ENCODE results near the gene CCDC149.
A peak's percentile ranks its signal among the peaks of the same experiment; 100 is the strongest.

Gene CCDC149

GRCh38 chr4:24845902-24846301, 66.9 kb downstream of the CCDC149 start:
- H3K9me3 Mint-ChIP-seq = no peaks in the 10 kb centered on the region
- no peak for TF ChIP-seq CTCF (IDR thresholded peaks at IDR 0.05; ENCODE audit: unreplicated experiment in 3 of 3)
- no peak overlapping the region for H3K4me3 Mint-ChIP-seq
- H3K36me3 Mint-ChIP-seq (ENCODE audit: low read depth) = peaks cover 5% of the 10 kb centered on the region
- H3K27ac Mint-ChIP-seq = no peak overlapping the region
- H3K27me3 Mint-ChIP-seq (ENCODE audit: low read depth) = no peaks in the 10 kb centered on the region
- H3K4me1 Mint-ChIP-seq = peaks cover 24% of the 10 kb centered on the region

GRCh38 chr4:24845132-24845531, 67.7 kb downstream of the CCDC149 start:
- H3K4me3 Mint-ChIP-seq = no peak overlapping the region
- TF ChIP-seq CTCF (IDR thresholded peaks at IDR 0.05; ENCODE audit: unreplicated experiment in 3 of 3) = no peak
- peaks cover 16% of the 10 kb centered on the region for H3K4me1 Mint-ChIP-seq
- H3K27me3 Mint-ChIP-seq (ENCODE audit: low read depth) = no peaks in the 10 kb centered on the region
- no peaks in the 10 kb centered on the region for H3K9me3 Mint-ChIP-seq
- H3K36me3 Mint-ChIP-seq (ENCODE audit: low read depth) = peaks cover 11% of the 10 kb centered on the region
- no peak overlapping the region for H3K27ac Mint-ChIP-seq

- H3K27me3 Mint-ChIP-seq (ENCODE audit: low read depth) = no peaks in the 10 kb centered on the region
- H3K27ac Mint-ChIP-seq = no peak overlapping the region
- H3K4me1 Mint-ChIP-seq = no peaks in the 10 kb centered on the region
- H3K4me3 Mint-ChIP-seq = no peak overlapping the region
- TF ChIP-seq CTCF (IDR thresholded peaks at IDR 0.05; ENCODE audit: unreplicated experiment in 3 of 3) = no peak
- H3K36me3 Mint-ChIP-seq (ENCODE audit: low read depth) = peaks cover 15% of the 10 kb centered on the region
- H3K9me3 Mint-ChIP-seq = peaks cover 2% of the 10 kb centered on the region
These were observed 69.7 kb downstream of the CCDC149 start for GRCh38 chr4:24843096-24843495.

GRCh38 chr4:24842356-24842755, 70.5 kb downstream of the CCDC149 start:
- no peaks in the 10 kb centered on the region for H3K4me1 Mint-ChIP-seq
- no peak for TF ChIP-seq CTCF (IDR thresholded peaks at IDR 0.05; ENCODE audit: unreplicated experiment in 3 of 3)
- H3K27me3 Mint-ChIP-seq (ENCODE audit: low read depth) = no peaks in the 10 kb centered on the region
- no peak overlapping the region for H3K4me3 Mint-ChIP-seq
- H3K9me3 Mint-ChIP-seq = peaks cover 2% of the 10 kb centered on the region
- H3K36me3 Mint-ChIP-seq (ENCODE audit: low read depth) = peaks cover 22% of the 10 kb centered on the region
- H3K27ac Mint-ChIP-seq = no peak overlapping the region

GRCh38 chr4:24840826-24841543, 71.9 kb downstream of the CCDC149 start:
- peaks cover 34% of the 10 kb centered on the region for H3K36me3 Mint-ChIP-seq (ENCODE audit: low read depth)
- H3K4me1 Mint-ChIP-seq = no peaks in the 10 kb centered on the region
- peaks cover 2% of the 10 kb centered on the region for H3K9me3 Mint-ChIP-seq
- H3K27ac Mint-ChIP-seq = peak overlapping the region in 1 of 3 experiments; percentile 71
- TF ChIP-seq CTCF (IDR thresholded peaks at IDR 0.05; ENCODE audit: unreplicated experiment in 3 of 3) = no peak
- no peak overlapping the region for H3K4me3 Mint-ChIP-seq
- no peaks in the 10 kb centered on the region for H3K27me3 Mint-ChIP-seq (ENCODE audit: low read depth)

GRCh38 chr4:24840362-24840761, 72.5 kb downstream of the CCDC149 start:
- H3K4me3 Mint-ChIP-seq = no peak overlapping the region
- peaks cover 39% of the 10 kb centered on the region for H3K36me3 Mint-ChIP-seq (ENCODE audit: low read depth)
- peaks cover 2% of the 10 kb centered on the region for H3K9me3 Mint-ChIP-seq
- H3K27me3 Mint-ChIP-seq (ENCODE audit: low read depth) = no peaks in the 10 kb centered on the region
- no peak overlapping the region for H3K27ac Mint-ChIP-seq
- no peaks in the 10 kb centered on the region for H3K4me1 Mint-ChIP-seq
- no peak for TF ChIP-seq CTCF (IDR thresholded peaks at IDR 0.05; ENCODE audit: unreplicated experiment in 3 of 3)
